PC-3 (cell line): ENCODE results near the gene LRBA. TPM values are rescaled to one million over a fixed set of nuclear protein-coding genes. Genes with fewer than 3 reads are reported as not detected.
A peak's percentile ranks its signal among the peaks of the same experiment; 100 is the strongest.

ENCODE experiments used
- ATAC-seq: fragments of 200-7000 bp; cut with Tn5 transposase; 2 replicates; pipeline ENCODE4 v1.9.1; 2020; ENCODE audit warnings: mild to moderate bottlenecking, moderate library complexity
- BruUV-seq: library from RNA; stranded (reverse); fragments of 400-500 nt; replicated peaks from 2 replicates; lab custom pipeline; 2021; lab: Mats Ljungman, UMichigan
- CTCF ChIA-PET: fragments of 300-600 bp; sonication (Branson Sonifier 250); formaldehyde crosslinking; loops from one replicate; lab custom pipeline; 2022; ENCODE audit warnings: antibody characterized with exemption; lab: Charles Lee
- POLR2A ChIA-PET: fragments of 300-600 bp; sonication (Branson Sonifier 250); formaldehyde crosslinking; loops from one replicate; lab custom pipeline; 2022; ENCODE audit warnings: antibody characterized with exemption; ENCODE audit not compliant: unreplicated experiment; lab: Charles Lee
- DNase-seq: peaks from one replicate; pipeline ENCODE4 v3.0.0-alpha.2; 2015
- H2AFZ ChIP-seq: fragments of 300-600 bp; sonication (generic); 2 replicates; pipeline ENCODE4 v1.6.0; 2016; ENCODE audit warnings: antibody characterized with exemption, low read length
- H3F3A ChIP-seq: fragments of 300-600 bp; sonication (generic); one replicate; pipeline ENCODE4 v1.6.0; 2017; ENCODE audit warnings: antibody characterized with exemption, low read length, control low read depth, mild to moderate bottlenecking; ENCODE audit not compliant: unreplicated experiment
- H3K27ac ChIP-seq: fragments of 300-600 bp; sonication (generic); 2 replicates; pipeline ENCODE4 v1.5.1; 2016; ENCODE audit warnings: mild to moderate bottlenecking, low read length
- H3K27me3 ChIP-seq: fragments of 300-600 bp; sonication (generic); 2 replicates; pipeline ENCODE4 v1.6.1; 2016; ENCODE audit warnings: low read length, mixed read lengths
- H3K36me3 ChIP-seq: fragments of 300-600 bp; sonication (generic); 2 replicates; pipeline ENCODE4 v1.6.1; 2016; ENCODE audit warnings: low read depth, mixed run types, low read length, mixed read lengths
- H3K4me1 ChIP-seq: fragments of 300-600 bp; sonication (generic); 2 replicates; pipeline ENCODE4 v1.5.1; 2016; ENCODE audit warnings: low read length; ENCODE audit not compliant: insufficient read depth
- H3K4me2 ChIP-seq: fragments of 300-600 bp; sonication (generic); 2 replicates; pipeline ENCODE4 v1.6.0; 2016; ENCODE audit warnings: low read length
- H3K4me3 ChIP-seq: fragments of 300-600 bp; sonication (generic); 2 replicates; pipeline ENCODE4 v1.5.1; 2016; ENCODE audit warnings: mild to moderate bottlenecking, low read length, mixed read lengths
- H3K79me2 ChIP-seq: fragments of 300-600 bp; sonication (generic); 2 replicates; pipeline ENCODE4 v1.6.1; 2017; ENCODE audit warnings: low read length, mixed read lengths
- H3K9ac ChIP-seq: fragments of 300-600 bp; sonication (generic); 2 replicates; pipeline ENCODE4 v1.6.0; 2016; ENCODE audit warnings: mild to moderate bottlenecking, low read length
- H3K9me2 ChIP-seq: fragments of 300-600 bp; sonication (generic); replicated peaks from 2 replicates; pipeline ENCODE4 v1.6.1; 2016; ENCODE audit warnings: mixed run types, low read length, mixed read lengths
- H3K9me3 ChIP-seq: fragments of 300-600 bp; sonication (generic); 2 replicates; pipeline ENCODE4 v1.6.1; 2016; ENCODE audit warnings: low read length, mixed read lengths
- H4K20me1 ChIP-seq: fragments of 300-600 bp; sonication (generic); 2 replicates; pipeline ENCODE4 v1.6.1; 2016; ENCODE audit warnings: low read length, mixed read lengths
- EZH2 ChIP-seq: fragments of 300-600 bp; sonication (generic); IDR thresholded peaks from one replicate; pipeline ENCODE4 v1.6.1; 2017; ENCODE audit warnings: antibody characterized with exemption, mild to moderate bottlenecking, low read length; ENCODE audit not compliant: unreplicated experiment
- EZH2phosphoT487 ChIP-seq: fragments of 300-600 bp; sonication (generic); IDR thresholded peaks from 2 replicates; pipeline ENCODE4 v1.6.1; 2018; ENCODE audit warnings: mild to moderate bottlenecking, antibody characterized with exemption, low read length, borderline replicate concordance
- intact Hi-C: fragments of 100-400 bp; cut with micrococcal nuclease; formaldehyde crosslinking; loops from 2 replicates; pipeline ENCODE4 v1.9.0; 2023
- total RNA-seq: library from RNA; depleted of rRNA; stranded (reverse); fragments of >200 nt; gene quantifications from 2 replicates; pipeline ENCODE4 v1.2.3, GENCODE V29; 2014
- TF ChIP-seq, protein P1 (sequence below): fragments of 300-600 bp; sonication (generic); conservative IDR thresholded peaks from 2 replicates; pipeline ENCODE4 v1.5.1; 2017; ENCODE audit warnings: antibody characterized with exemption, low read depth, mild to moderate bottlenecking, low read length

Gene LRBA
- total RNA-seq, 1 experiment from 2014 or later, result 40.8 TPM

DNA sequence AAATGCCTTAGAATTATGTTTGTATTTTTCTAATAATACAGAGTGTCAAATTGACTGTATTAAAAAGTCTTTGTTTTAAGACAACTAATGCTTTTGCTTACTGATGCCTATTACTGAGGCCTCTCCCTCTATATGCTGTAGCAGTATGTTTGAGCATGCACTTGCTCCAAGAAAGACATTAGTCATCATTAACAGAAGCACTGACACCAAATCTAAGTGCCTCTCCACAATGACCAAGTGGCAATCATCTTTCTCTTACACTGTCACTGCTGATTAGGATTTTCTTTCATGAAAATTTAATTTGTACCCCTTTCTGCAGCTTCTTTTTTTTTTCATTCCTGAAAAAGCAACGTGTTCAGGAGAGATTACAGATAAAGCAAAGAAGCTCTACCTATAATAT lies 444.2 kb downstream of the LRBA start:
- Histone ChIP-seq H3K9me2 (no peaks in the 10 kb centered on the region), H3K9ac (no peak overlapping the region), H3K9me3 (no peaks in the 10 kb centered on the region), H3K4me1 (peaks cover 13% of the 10 kb centered on the region; the same call in 1 of the 2 replicates), H3K79me2 (no peaks in the 10 kb centered on the region), H3K27me3 (no peaks in the 10 kb centered on the region), H3F3A (no peaks in the 10 kb centered on the region), H3K36me3 (no peaks in the 10 kb centered on the region), H4K20me1 (no peaks in the 10 kb centered on the region), H3K4me3 (no peak overlapping the region), H2AFZ (no peak overlapping the region), H3K4me2 (no peak overlapping the region), H3K27ac (no peak overlapping the region)
- DNase-seq (no peak), ATAC-seq (peak; percentile 42; the same call in 1 of the 2 replicates)
- POLR2A ChIA-PET, result no interaction called here
- CTCF ChIA-PET, result no interaction called here
- TF ChIP-seq EZH2phosphoT487, result no peak
- TF ChIP-seq, protein P1, sequence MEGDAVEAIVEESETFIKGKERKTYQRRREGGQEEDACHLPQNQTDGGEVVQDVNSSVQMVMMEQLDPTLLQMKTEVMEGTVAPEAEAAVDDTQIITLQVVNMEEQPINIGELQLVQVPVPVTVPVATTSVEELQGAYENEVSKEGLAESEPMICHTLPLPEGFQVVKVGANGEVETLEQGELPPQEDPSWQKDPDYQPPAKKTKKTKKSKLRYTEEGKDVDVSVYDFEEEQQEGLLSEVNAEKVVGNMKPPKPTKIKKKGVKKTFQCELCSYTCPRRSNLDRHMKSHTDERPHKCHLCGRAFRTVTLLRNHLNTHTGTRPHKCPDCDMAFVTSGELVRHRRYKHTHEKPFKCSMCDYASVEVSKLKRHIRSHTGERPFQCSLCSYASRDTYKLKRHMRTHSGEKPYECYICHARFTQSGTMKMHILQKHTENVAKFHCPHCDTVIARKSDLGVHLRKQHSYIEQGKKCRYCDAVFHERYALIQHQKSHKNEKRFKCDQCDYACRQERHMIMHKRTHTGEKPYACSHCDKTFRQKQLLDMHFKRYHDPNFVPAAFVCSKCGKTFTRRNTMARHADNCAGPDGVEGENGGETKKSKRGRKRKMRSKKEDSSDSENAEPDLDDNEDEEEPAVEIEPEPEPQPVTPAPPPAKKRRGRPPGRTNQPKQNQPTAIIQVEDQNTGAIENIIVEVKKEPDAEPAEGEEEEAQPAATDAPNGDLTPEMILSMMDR, result no peak
- TF ChIP-seq EZH2, result no peak
- BruUV-seq, result no TSS peak
- intact Hi-C loops, result no loop called here

DNA sequence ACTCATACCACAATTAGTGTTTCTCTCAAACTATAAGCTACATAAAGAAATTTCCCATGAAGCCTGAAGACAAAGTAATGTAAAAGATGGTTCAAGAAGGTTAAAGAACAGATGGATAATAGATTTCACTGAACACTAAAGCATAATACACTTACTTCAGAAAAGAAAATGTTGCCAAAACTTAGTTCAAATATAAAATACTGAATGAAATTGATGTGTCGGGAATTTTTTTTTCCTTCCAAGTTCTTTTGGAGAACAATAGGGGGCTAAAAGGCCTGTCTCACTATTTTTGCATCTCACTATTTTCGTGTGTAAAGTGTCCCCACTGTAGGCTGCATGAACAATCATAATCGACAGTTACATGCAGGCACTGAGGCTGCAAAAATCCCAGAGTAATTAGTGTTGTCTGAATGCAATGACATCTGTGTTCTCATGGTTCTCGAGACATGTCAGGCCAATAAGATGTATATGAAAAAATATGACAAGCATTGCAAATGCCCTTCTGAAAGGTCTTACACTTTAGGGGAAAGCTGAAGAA lies 445.0 kb downstream of the LRBA start:
- no peak overlapping the region for H3K9ac ChIP-seq
- H3K4me2 ChIP-seq, result no peak overlapping the region
- TF ChIP-seq EZH2phosphoT487 (no peak), EZH2 (no peak)
- TF ChIP-seq, protein P1, result no peak
- H4K20me1 ChIP-seq, result no peaks in the 10 kb centered on the region
- no peaks in the 10 kb centered on the region for H3K36me3 ChIP-seq
- DNase-seq (no peak), ATAC-seq (no peak)
- H3K79me2 ChIP-seq, result no peaks in the 10 kb centered on the region
- no peaks in the 10 kb centered on the region for H3F3A ChIP-seq
- H3K27ac ChIP-seq, result no peak overlapping the region
- no TSS peak for BruUV-seq
- intact Hi-C loops, result no loop called here
- H3K9me3 ChIP-seq, result no peaks in the 10 kb centered on the region
- CTCF ChIA-PET, result no interaction called here
- no peaks in the 10 kb centered on the region for H3K9me2 ChIP-seq
- no peak overlapping the region for H2AFZ ChIP-seq
- H3K27me3 ChIP-seq, result no peaks in the 10 kb centered on the region
- H3K4me1 ChIP-seq, result peaks cover 13% of the 10 kb centered on the region; the same call in 1 of the 2 replicates
- H3K4me3 ChIP-seq, result no peak overlapping the region
- POLR2A ChIA-PET, result interaction anchor here (0.6 kb wide), 1 partner anchor 12 kb away, joined by 3 read pairs; no protein-coding TSS in a partner anchor

DNA sequence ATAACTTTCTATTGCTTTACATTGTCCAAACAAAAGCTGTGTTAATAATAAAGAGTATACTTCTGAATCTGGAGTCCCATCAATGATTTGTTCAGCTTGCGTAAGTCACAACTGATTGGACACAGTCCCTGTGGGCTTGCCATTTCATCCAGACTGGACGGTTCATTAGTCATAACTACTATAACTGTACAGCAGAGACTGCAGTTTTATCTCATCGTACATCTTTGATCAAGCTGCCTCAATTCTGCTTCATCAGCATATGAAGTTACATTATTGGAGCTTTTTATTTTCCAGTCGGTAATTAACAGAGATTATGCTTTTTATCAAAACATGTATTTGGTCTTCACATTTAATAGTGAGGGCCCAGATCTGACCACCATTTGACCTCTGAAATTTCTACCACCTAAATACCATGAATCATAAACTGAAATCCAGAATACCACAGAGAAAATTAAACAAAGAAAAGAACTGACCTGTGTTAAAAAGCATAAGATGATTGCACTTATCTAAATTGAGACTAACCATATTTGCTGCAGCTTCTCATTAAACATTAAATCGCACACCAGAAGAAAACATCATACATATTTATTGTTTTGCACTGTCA lies 445.6 kb downstream of the LRBA start:
- Histone ChIP-seq H3K36me3 (no peaks in the 10 kb centered on the region), H3F3A (no peaks in the 10 kb centered on the region), H3K79me2 (no peaks in the 10 kb centered on the region), H3K4me2 (no peak overlapping the region), H3K4me3 (no peak overlapping the region), H3K9me3 (no peaks in the 10 kb centered on the region), H3K27ac (no peak overlapping the region), H2AFZ (no peak overlapping the region), H3K9me2 (no peaks in the 10 kb centered on the region), H3K27me3 (no peaks in the 10 kb centered on the region), H3K4me1 (peaks cover 13% of the 10 kb centered on the region; the same call in 1 of the 2 replicates), H4K20me1 (no peaks in the 10 kb centered on the region), H3K9ac (no peak overlapping the region)
- ChIA-PET POLR2A (no interaction called here), CTCF (no interaction called here)
- DNase-seq (peak; percentile 19), ATAC-seq (no peak)
- intact Hi-C loops, result no loop called here
- no peak for TF ChIP-seq EZH2phosphoT487
- TF ChIP-seq, protein P1, result no peak
- TF ChIP-seq EZH2, result no peak
- BruUV-seq, result no TSS peak
